K562 (cell line): ENCODE measurements around the gene MACF1. TPM values are rescaled to one million over a fixed set of nuclear protein-coding genes. Genes with fewer than 3 reads are reported as not detected.

Experiments used
- ATAC-seq: fragments of 200-7000 bp; cut with Tn5 transposase; 3 replicates; pipeline ENCODE4 v1.9.1; 2020; ENCODE audit warnings: moderate library complexity
- BruUV-seq: library from RNA; stranded (reverse); fragments of 400-500 nt; replicated peaks from 2 replicates; lab custom pipeline; 2021; lab: Mats Ljungman, UMichigan
- CTCF ChIA-PET: fragments of 300-600 bp; formaldehyde crosslinking; extraction: SDS; loops from one replicate; lab custom pipeline; 2021; ENCODE audit warnings: low intra/inter-chr PET ratio; lab: Yijun Ruan, JAX
- POLR2A ChIA-PET: fragments of 300-600, 350-650 bp; sonication (Branson Sonifier 250); formaldehyde crosslinking; extraction: SDS; loops from one replicate; lab custom pipeline; 2021; ENCODE audit warnings: antibody characterized with exemption, inconsistent platforms; lab: Yijun Ruan, JAX
- DNase-seq, 4 experiments: peaks; one replicate each; pipeline versions ENCODE4 v3.0.0 to v3.0.0-alpha.2; 2011 to 2018; ENCODE audit warnings: low spot score in 3 of 4, mixed read lengths in 3 of 4; ENCODE audit errors: extremely low read depth in 1 of 4
- FAIRE-seq: peaks from 2 replicates; lab custom pipeline; 2011; peaks lifted over from hg19 to GRCh38; lab: Jason Lieb, UNC
- H2AFZ ChIP-seq: 2 replicates; pipeline ENCODE4 v1.6.0; 2011; ENCODE audit warnings: low read depth, low read length, control low read depth, inconsistent platforms
- H3K27ac ChIP-seq: fragments of 200-600 bp; 3 replicates; pipeline ENCODE4 v1.8.0; 2011; ENCODE audit warnings: low read depth, mild to moderate bottlenecking, control low read depth, inconsistent platforms, low read length, moderate library complexity, mixed read lengths; ENCODE audit errors: extremely low read depth
- H3K27me3 ChIP-seq, 2 experiments: fragments of 300-600 bp in 1 of 2; 2 replicates in 1 of 2; 3 replicates in 1 of 2; pipeline versions ENCODE4 v1.6.0 to v1.8.0; 2011; ENCODE audit warnings: inconsistent platforms in 2 of 2, low read length in 2 of 2, mild to moderate bottlenecking in 1 of 2, mixed read lengths in 1 of 2, moderate library complexity in 1 of 2; ENCODE audit not compliant: control insufficient read depth in 2 of 2, insufficient read depth in 2 of 2
- H3K36me3 ChIP-seq: fragments of 300-600 bp; 3 replicates; pipeline ENCODE4 v1.8.0; 2011; ENCODE audit warnings: mild to moderate bottlenecking, low read length, inconsistent platforms; ENCODE audit not compliant: control insufficient read depth, insufficient read depth
- H3K4me1 ChIP-seq, 2 experiments: fragments of 200-600 bp in 1 of 2; replicated peaks in 1 of 2; 2 replicates in 1 of 2; 3 replicates in 1 of 2; pipeline versions ENCODE4 v1.5.1 to v1.8.0; 2011; ENCODE audit warnings: inconsistent platforms in 2 of 2, low read length in 2 of 2, mild to moderate bottlenecking in 1 of 2, mixed read lengths in 1 of 2, moderate library complexity in 1 of 2; ENCODE audit not compliant: control insufficient read depth in 2 of 2, insufficient read depth in 2 of 2
- H3K4me2 ChIP-seq: 2 replicates; pipeline ENCODE4 v1.6.1; 2011; ENCODE audit warnings: low read length, control low read depth, inconsistent platforms, mixed read lengths; ENCODE audit not compliant: insufficient read depth
- H3K4me3 ChIP-seq: fragments of 200-600 bp; sonication (generic), shearing (Covaris generic); 2 replicates; pipeline ENCODE4 v1.5.1; 2016; ENCODE audit warnings: control low read depth, inconsistent platforms
- H3K79me2 ChIP-seq: fragments of 200-600 bp; 3 replicates; pipeline ENCODE4 v1.8.0; 2011; ENCODE audit warnings: low read length, inconsistent platforms; ENCODE audit not compliant: control insufficient read depth, insufficient read depth
- H3K9ac ChIP-seq, 2 experiments: 2 replicates each; pipeline versions ENCODE4 v1.6.0 to v1.6.1; 2011; ENCODE audit warnings: low read depth in 2 of 2, low read length in 2 of 2, control low read depth in 1 of 2, inconsistent platforms in 1 of 2, mild to moderate bottlenecking in 1 of 2, mixed read lengths in 1 of 2; ENCODE audit not compliant: insufficient read depth in 1 of 2
- H3K9me1 ChIP-seq: one replicate; pipeline ENCODE4 v1.6.0; 2011; ENCODE audit warnings: inconsistent platforms, mild to moderate bottlenecking, low read length, moderate library complexity; ENCODE audit not compliant: control insufficient read depth, insufficient read depth
- H3K9me3 ChIP-seq: replicated peaks from 2 replicates; pipeline ENCODE4 v1.5.1; 2011; ENCODE audit warnings: low read depth, low read length, inconsistent platforms; ENCODE audit not compliant: control insufficient read depth, insufficient read depth
- H4K20me1 ChIP-seq: replicated peaks from 2 replicates; pipeline ENCODE4 v1.6.1; 2011; ENCODE audit warnings: low read length, inconsistent platforms, mixed read lengths; ENCODE audit not compliant: control insufficient read depth, insufficient read depth
- AFF4 ChIP-seq: sonication (generic); formaldehyde crosslinking; IDR thresholded peaks from 2 replicates; pipeline ENCODE4 v1.8.0; 2023; ENCODE audit warnings: mild to moderate bottlenecking, missing genetic modification reagents
- CBX5 ChIP-seq: IDR thresholded peaks from 2 replicates; pipeline ENCODE4 v1.6.1; 2014; ENCODE audit warnings: low read depth, borderline replicate concordance
- CHCHD3 ChIP-seq: fragments of 250-450 bp; sonication (Bioruptor Pico); IDR thresholded peaks from 2 replicates; pipeline ENCODE4 v2.1.2; 2022; ENCODE audit warnings: mild to moderate bottlenecking
- CTBP1 ChIP-seq: fragments of 450-650 bp; IDR thresholded peaks from 2 replicates; pipeline ENCODE4 v1.6.1; 2016; ENCODE audit warnings: borderline replicate concordance
- JUNB ChIP-seq: fragments of 450-650 bp; formaldehyde crosslinking; conservative IDR thresholded peaks from 2 replicates; pipeline ENCODE4 v1.4.0; 2020; ENCODE audit warnings: mild to moderate bottlenecking
- MAX ChIP-seq: sonication (generic); formaldehyde crosslinking; IDR thresholded peaks from 2 replicates; pipeline ENCODE4 v1.9.0; 2022; ENCODE audit warnings: mild to moderate bottlenecking, missing genetic modification reagents
- NELFE ChIP-seq: IDR thresholded peaks from 2 replicates; pipeline ENCODE4 v1.6.1; 2011; ENCODE audit warnings: mild to moderate bottlenecking; ENCODE audit not compliant: insufficient read depth, insufficient read length
- PHB ChIP-seq: fragments of 250-450 bp; sonication (Bioruptor Pico); IDR thresholded peaks from 2 replicates; pipeline ENCODE4 v1.5.0; 2021
- SETDB1 ChIP-seq: IDR thresholded peaks from one replicate; pipeline ENCODE4 v1.6.1; 2012; ENCODE audit warnings: low read length, control low read depth, inconsistent platforms
- ZC3H8 ChIP-seq: fragments of 450-650 bp; IDR thresholded peaks from 2 replicates; pipeline ENCODE4 v1.6.1; 2017
- ZNF232 ChIP-seq: sonication (generic); formaldehyde crosslinking; IDR thresholded peaks from 2 replicates; pipeline ENCODE4 v1.8.0; 2022; ENCODE audit warnings: mild to moderate bottlenecking, missing genetic modification reagents
- ZNF699 ChIP-seq: fragments of 250-450 bp; sonication (Bioruptor Pico); IDR thresholded peaks from 2 replicates; pipeline ENCODE4 v1.8.0; 2021; ENCODE audit warnings: mild to moderate bottlenecking, moderate library complexity; ENCODE audit not compliant: insufficient replicate concordance
- WGBS: fragments of 100-300 bp; shearing (Covaris generic); methylation state at CpG from one replicate; pipeline ENCODE4 v1.1.6; 2016; ENCODE audit warnings: low coverage, mixed read lengths; ENCODE audit not compliant: insufficient coverage; ENCODE audit errors: missing lambda C conversion rate; 5-methylcytosine and 5-hydroxymethylcytosine counted together
- in situ Hi-C: fragments of 300-500 bp; cut with MboI; formaldehyde crosslinking; loops from 4 replicates; pipeline ENCODE4 v1.15.0; 2018; ENCODE audit warnings: inconsistent platforms, mixed read lengths
- intact Hi-C: fragments of 100-400 bp; cut with micrococcal nuclease; formaldehyde crosslinking; loops from 2 replicates; pipeline ENCODE4 v1.14.2; 2022
- polyA plus RNA-seq, 8 experiments: library from polyadenylated mRNA; depleted of rRNA in 4 of 8; stranded (reverse) in 5 of 8; unstranded in 3 of 8; fragments of >200 nt; fragmentation: Nextera tagmentation in 2 of 8; fragmentation: Illumina TruSeq in 1 of 8; extraction: Ambion mirVana in 2 of 8; extraction: Trizol in 1 of 8; gene quantifications; 2 replicates each; pipeline versions ENCODE4 v1.2.1 to v1.2.3, GENCODE V29; 2011 to 2014; ENCODE audit warnings: inconsistent platforms in 1 of 8, missing spikeins in 1 of 8
- total RNA-seq, 7 experiments: library from RNA; depleted of rRNA in 6 of 7; stranded (reverse); fragments of >200 nt in 6 of 7; fragmentation: Illumina TruSeq in 2 of 7; extraction: Trizol in 2 of 7; gene quantifications; 2 replicates each; pipeline versions ENCODE4 v1.2.1 to v1.2.3, GENCODE V29; 2011 to 2021; ENCODE audit warnings: low replicate concordance in 1 of 7
- TF ChIP-seq, protein P1 (sequence below): sonication (generic); formaldehyde crosslinking; IDR thresholded peaks from 2 replicates; pipeline ENCODE4 v1.8.0; 2022; ENCODE audit warnings: mild to moderate bottlenecking, missing genetic modification reagents
- TF ChIP-seq, protein P2 (sequence below): fragments of 450-650 bp; IDR thresholded peaks from 2 replicates; pipeline ENCODE4 v1.6.1; 2016

The MACF1 gene
- total and polyA plus RNA-seq, 9 of the 15 experiments (the other 6 are each of a cell fraction or from before 2014, with no cell fraction given) = 13.2 to 232 (median 112) TPM

GRCh38 chr1:39165049-39165448 lies 39.4 kb upstream of the MACF1 start:
- DNase-seq = peak in 1 of 4 experiments; percentile 36
- Histone ChIP-seq H3K4me2 (peak overlapping the region; percentile 13; the same call in 1 of the 2 replicates), H3K9me3 (no peaks in the 10 kb centered on the region), H4K20me1 (no peaks in the 10 kb centered on the region), H3K79me2 (peaks cover 48% of the 10 kb centered on the region), H2AFZ (no peak overlapping the region), H3K36me3 (no peaks in the 10 kb centered on the region; the same call in 2 of the 3 replicates), H3K9me1 (no peaks in the 10 kb centered on the region), H3K9ac (peak overlapping the region in 1 of 2 experiments; percentile 41; a peak in 1 of 4 replicates), H3K27ac (no peak overlapping the region), H3K4me1 (peaks cover 44 to 51% of the 10 kb centered on the region in 2 experiments), H3K4me3 (no peak overlapping the region), H3K27me3 (no peaks in the 10 kb centered on the region)
- no peak; the same call in 2 of the 3 replicates for ATAC-seq
- WGBS = 39% methylated on average over 2 of the region's 2 CpGs
- intact Hi-C loops = no loop called here
- in situ Hi-C loops = no loop called here
- no peak for FAIRE-seq
- ChIA-PET POLR2A (interaction anchor here (0.6 to 1.5 kb wide), 6 partner anchors 9 to 110 kb away, joined by 3 to 7 read pairs (median 4); no protein-coding TSS in a partner anchor), CTCF (no interaction called here)
- BruUV-seq = no TSS peak
- TF ChIP-seq AFF4 = no peak
- TF ChIP-seq, protein P1, sequence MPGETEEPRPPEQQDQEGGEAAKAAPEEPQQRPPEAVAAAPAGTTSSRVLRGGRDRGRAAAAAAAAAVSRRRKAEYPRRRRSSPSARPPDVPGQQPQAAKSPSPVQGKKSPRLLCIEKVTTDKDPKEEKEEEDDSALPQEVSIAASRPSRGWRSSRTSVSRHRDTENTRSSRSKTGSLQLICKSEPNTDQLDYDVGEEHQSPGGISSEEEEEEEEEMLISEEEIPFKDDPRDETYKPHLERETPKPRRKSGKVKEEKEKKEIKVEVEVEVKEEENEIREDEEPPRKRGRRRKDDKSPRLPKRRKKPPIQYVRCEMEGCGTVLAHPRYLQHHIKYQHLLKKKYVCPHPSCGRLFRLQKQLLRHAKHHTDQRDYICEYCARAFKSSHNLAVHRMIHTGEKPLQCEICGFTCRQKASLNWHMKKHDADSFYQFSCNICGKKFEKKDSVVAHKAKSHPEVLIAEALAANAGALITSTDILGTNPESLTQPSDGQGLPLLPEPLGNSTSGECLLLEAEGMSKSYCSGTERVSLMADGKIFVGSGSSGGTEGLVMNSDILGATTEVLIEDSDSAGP (CRISPR knock-in tag) = no peak
- TF ChIP-seq MAX (CRISPR knock-in tag) = 0 out of 2 replicates have a peak, but pooled peaks have one; percentile 39
- TF ChIP-seq CBX5 = no peak
- no peak for TF ChIP-seq JUNB (CRISPR knock-in tag)
- TF ChIP-seq NELFE = no peak
- no peak for TF ChIP-seq ZNF699 (CRISPR knock-in tag)
- no peak for TF ChIP-seq ZC3H8
- no peak for TF ChIP-seq ZNF232 (CRISPR knock-in tag)
- no peak for TF ChIP-seq SETDB1
- no peak for TF ChIP-seq PHB
- TF ChIP-seq CHCHD3 = no peak
- 0 out of 2 replicates have a peak, but pooled peaks have one; percentile 53 for TF ChIP-seq CTBP1
- TF ChIP-seq, protein P2, sequence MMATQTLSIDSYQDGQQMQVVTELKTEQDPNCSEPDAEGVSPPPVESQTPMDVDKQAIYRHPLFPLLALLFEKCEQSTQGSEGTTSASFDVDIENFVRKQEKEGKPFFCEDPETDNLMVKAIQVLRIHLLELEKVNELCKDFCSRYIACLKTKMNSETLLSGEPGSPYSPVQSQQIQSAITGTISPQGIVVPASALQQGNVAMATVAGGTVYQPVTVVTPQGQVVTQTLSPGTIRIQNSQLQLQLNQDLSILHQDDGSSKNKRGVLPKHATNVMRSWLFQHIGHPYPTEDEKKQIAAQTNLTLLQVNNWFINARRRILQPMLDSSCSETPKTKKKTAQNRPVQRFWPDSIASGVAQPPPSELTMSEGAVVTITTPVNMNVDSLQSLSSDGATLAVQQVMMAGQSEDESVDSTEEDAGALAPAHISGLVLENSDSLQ = 0 out of 2 replicates have a peak, but pooled peaks have one; percentile 14
